PFSK-1 (cell line): Measurements from ENCODE around the gene DNAH1.

ENCODE experiments used
- FOXP2 ChIP-seq: optimal IDR thresholded peaks from 2 replicates; pipeline ENCODE3; 2011; ENCODE audit warnings: borderline replicate concordance, control low read depth, inconsistent platforms; ENCODE audit not compliant: insufficient read depth; ENCODE audit errors: extremely low read length, extremely low read depth
- POLR2AphosphoS5 ChIP-seq: IDR thresholded peaks from 2 replicates; pipeline ENCODE4 v1.6.1; 2012; ENCODE audit warnings: low read depth, mild to moderate bottlenecking, control low read depth, low read length, moderate library complexity
- SIN3A ChIP-seq: IDR thresholded peaks from 2 replicates; pipeline ENCODE4 v1.6.1; 2012; ENCODE audit warnings: mild to moderate bottlenecking, low read length, moderate library complexity, borderline replicate concordance; ENCODE audit not compliant: insufficient read depth
- TAF1 ChIP-seq: IDR thresholded peaks from 2 replicates; pipeline ENCODE4 v1.6.1; 2012; ENCODE audit warnings: low read length, control low read depth, borderline replicate concordance; ENCODE audit not compliant: insufficient read depth
- TF ChIP-seq, protein P1 (sequence below), 2 experiments: IDR thresholded peaks; 2 replicates each; pipeline versions ENCODE4 v1.6.1 to v1.8.0; 2011 to 2012; ENCODE audit warnings: low read depth in 2 of 2, low read length in 2 of 2, control low read depth in 1 of 2, inconsistent platforms in 1 of 2, mild to moderate bottlenecking in 1 of 2, moderate library complexity in 1 of 2; ENCODE audit not compliant: insufficient read depth in 1 of 2

DNA sequence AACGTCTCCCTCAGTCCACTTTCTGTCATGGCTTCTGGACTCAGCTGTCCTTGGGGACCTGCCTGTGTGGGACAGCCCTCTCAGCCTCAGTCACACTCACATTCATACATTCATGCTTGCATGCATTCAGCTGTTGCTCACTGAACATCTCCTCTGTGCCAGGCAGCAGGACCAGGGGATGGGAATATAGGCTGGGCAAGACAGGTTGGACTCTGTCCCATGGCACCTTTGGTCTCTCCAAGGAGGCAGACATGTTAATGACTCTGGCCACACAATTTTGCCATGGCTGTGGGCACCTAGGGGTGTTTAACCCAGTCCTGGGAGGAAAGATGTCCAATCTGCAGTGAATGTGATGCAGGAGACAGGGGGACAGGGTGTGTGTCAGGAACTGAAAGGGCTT lies 7.8 kb upstream of the DNAH1 start:
- no peak for TF ChIP-seq TAF1
- TF ChIP-seq, protein P1, sequence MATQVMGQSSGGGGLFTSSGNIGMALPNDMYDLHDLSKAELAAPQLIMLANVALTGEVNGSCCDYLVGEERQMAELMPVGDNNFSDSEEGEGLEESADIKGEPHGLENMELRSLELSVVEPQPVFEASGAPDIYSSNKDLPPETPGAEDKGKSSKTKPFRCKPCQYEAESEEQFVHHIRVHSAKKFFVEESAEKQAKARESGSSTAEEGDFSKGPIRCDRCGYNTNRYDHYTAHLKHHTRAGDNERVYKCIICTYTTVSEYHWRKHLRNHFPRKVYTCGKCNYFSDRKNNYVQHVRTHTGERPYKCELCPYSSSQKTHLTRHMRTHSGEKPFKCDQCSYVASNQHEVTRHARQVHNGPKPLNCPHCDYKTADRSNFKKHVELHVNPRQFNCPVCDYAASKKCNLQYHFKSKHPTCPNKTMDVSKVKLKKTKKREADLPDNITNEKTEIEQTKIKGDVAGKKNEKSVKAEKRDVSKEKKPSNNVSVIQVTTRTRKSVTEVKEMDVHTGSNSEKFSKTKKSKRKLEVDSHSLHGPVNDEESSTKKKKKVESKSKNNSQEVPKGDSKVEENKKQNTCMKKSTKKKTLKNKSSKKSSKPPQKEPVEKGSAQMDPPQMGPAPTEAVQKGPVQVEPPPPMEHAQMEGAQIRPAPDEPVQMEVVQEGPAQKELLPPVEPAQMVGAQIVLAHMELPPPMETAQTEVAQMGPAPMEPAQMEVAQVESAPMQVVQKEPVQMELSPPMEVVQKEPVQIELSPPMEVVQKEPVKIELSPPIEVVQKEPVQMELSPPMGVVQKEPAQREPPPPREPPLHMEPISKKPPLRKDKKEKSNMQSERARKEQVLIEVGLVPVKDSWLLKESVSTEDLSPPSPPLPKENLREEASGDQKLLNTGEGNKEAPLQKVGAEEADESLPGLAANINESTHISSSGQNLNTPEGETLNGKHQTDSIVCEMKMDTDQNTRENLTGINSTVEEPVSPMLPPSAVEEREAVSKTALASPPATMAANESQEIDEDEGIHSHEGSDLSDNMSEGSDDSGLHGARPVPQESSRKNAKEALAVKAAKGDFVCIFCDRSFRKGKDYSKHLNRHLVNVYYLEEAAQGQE (IDR thresholded peaks at IDR 0.05; ENCODE audit: insufficient read depth in 1 of 2, low read depth in 2 of 2, low read length in 2 of 2) = no peak
- no peak for TF ChIP-seq POLR2AphosphoS5
- no peak for TF ChIP-seq FOXP2
- TF ChIP-seq SIN3A = no peak
